GM19239 (cell line): ENCODE data around the gene TERB1.
"Not testable (repeated sequence)": the region's sequence is repeated elsewhere in the genome, so short reads cannot be mapped to it uniquely, and the experiment has no call there.

Experiments used
- DNase-seq: peaks from one replicate; pipeline ENCODE4 v3.0.0; 2011; ENCODE audit warnings: low spot score; ENCODE audit not compliant: insufficient read length
- FAIRE-seq: peaks from 2 replicates; lab custom pipeline; 2011; peaks lifted over from hg19 to GRCh38; lab: Jason Lieb, UNC

The TERB1 gene

DNA sequence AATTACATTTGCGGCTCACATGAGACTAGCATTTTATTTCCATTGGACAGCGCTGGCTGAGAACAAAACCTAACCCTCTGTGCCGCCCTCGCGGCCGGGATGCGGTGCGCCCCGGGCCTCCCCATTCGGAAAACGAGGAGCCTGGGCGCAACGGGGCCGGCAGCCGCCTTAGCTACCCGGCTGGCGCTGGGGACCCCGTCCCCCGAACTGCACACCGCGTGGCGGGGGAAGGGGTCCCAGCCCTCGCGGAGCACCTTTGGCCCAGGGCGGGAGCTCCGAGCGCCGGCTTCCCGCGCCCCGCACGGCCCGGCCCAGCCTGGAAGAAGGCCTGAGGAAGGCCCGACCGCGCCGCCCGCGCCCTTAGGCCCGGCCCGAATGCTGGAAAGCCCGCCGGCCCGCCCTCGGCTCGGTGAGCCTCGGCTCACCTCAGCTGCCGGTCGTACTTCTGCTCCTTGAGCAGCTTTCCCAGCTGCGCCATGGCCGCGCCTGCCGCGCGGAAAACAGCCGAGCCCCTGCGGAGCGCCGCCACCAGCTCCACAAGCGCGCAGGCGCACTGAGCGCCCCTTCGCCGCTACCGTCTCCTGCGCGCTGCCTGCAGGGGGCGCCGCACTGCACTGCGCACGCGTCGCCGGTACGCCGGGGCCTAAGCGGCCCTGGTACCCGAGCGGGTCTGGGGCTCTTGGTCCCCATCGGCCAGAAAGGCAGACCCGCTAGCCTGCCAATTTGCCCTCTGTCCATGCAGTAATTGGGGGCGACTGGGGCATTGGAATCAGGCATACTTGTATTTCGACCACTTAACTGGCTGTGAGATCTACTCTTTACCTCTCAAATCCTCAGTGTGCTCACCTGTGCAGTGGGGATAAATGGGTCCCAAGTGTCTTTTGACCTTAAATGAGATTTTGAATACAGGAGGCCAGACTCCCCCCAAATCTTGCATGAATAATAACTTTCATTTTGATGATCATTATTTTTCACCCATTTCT is 29.3 kb upstream of the TERB1 start, which contains the start of gene NAE1:
Gene NAE1 (minus strand): TSS at position 555 of the 983 bp plus-strand sequence. CDS start 77 bp downstream, at position 478.
- FAIRE-seq, result peak; percentile 89
- DNase-seq, result peak; percentile 86

DNA sequence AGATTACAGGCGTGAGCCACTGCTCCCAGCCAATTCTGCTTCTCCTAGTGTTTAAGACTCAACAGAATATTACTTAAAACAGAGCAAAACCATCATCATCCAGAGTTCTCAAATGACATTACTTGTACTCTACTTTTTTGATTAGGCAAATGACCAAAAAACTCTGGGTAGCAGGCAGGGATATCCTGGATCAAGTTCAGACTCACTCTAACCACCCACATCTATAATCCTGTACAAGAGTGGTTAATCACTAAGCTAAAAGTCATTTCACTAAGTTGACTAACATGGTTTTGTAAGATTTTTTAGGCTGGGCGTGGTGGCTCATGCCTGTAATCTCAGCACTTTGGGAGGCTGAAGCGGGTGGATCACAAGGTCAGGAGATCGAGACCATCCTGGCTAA is 22.6 kb upstream of the TERB1 start:
- no peak for FAIRE-seq

DNA sequence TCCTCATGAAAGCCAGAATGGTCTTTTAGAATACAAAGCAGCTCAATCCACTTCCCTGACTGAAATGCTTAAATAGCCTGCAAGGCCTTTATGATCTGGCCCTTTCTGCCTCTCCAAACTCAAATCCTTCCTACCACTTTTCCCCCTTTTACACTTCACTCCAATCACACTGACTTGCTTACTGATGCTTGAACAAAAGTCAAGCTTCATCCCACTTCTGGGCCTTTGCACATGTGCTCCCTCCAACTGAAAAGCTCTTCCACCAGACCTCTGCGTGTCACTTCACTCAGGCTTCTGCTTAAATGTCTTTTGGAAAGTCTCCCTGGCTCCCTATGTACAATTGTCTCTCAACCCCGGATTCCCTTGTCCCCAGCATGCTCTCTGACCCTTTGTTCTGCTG is 13.3 kb upstream of the TERB1 start:
- DNase-seq (no peak), FAIRE-seq (no peak)

More for the DNA sequence above, 22.6 kb upstream of the TERB1 start:
- DNase-seq, result no peak

DNA sequence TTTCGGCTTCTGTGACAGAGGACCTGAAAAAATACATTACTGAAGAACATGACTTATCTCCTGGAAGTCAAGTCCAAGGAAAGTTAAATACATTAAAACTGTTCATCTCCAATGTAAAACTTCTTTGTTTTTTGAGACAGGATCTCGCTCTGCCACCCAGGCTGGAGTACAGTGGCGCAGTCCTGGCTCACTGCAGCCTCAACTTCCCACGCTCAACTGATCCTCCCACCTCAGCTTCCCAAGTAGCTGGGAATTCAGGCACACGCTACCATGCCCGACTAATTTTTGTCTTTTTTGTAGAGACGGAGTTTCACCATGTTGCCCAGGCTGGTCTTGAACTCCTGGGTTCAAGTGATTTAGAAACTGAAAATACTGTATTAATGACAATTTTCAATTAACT is 9.7 kb upstream of the TERB1 start:
- no peak for FAIRE-seq
- no peak for DNase-seq

DNA sequence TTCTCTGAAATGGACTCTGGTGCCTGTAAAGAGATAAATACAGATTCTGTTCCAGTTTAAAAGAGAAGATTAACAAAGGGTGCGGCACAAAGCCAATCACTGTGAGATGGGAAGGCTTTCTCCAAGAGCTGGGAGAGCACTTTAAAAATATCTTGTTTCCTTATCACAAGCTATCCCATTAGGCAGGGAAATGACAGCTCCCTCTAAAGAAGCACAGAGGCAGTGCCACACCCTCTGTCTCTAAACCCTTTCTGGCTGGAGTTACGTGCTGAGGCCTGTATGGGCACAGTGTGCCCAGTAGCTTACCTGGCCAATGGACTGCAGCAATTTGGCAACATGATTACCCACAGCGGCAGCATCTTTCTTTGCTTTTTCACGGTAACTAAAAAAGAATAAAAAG is 9.0 kb upstream of the TERB1 start:
- FAIRE-seq, result no peak
- no peak for DNase-seq

DNA sequence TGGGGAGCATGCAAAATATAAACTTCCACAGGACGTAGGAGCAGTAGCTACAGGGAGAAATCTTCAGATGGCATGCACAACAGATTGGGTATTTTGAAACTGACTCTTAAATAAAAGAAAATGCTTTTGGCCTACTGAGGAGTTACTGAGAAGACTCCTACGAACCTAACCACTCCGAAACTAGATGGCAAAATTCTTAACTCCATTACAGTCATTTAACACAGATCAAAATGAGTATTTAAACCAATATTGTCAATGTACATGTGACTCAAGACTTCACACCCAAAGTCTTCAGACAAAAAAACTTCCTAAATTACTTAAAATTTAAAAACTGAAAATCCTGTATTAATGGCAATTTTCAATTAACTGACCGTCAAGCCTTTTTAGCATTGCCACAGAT is 8.4 kb upstream of the TERB1 start:
- no peak for FAIRE-seq
- DNase-seq, result no peak

DNA sequence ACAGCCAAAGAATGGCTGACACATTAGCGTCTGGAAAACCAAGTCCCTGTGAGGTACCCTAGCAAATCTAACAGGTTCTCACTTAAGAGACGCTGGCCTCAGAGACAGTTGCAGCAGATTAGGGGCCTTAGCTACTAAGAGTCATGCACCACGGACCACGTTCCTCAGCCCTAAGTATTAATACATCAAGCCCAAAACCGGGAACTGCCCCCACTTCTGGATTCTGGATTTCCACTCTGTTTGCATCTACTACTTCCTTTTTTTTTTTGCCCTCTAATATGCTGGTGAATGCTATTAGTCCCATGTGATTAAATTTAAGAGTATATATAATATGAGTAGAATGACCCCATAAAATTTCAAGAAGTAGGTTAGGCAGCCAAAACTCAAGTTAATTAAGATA is 775 bp upstream of the TERB1 start:
- no peak for DNase-seq
- FAIRE-seq, result no peak

DNA sequence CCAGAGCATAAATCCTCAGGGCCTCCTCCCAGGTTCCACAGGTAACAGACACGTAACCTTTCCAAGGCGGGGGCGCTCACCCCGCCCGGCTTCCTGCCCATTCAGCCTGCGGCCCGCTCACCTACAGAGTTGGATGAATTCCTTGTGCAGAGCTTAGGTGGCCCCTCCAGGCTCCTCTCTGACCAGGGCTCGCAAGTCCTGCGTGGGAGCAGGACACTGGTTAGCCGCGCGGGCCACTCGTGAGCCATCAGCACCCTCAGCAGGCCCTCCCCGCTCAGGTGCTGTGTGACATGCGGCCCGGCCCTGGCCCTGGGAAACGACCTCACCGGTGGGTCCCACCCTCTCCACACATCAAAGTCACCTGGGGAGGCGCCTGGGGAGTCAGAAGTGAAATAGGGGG is 528 bp downstream of the TERB1 start:
- FAIRE-seq (no peak), DNase-seq (no peak)

DNA sequence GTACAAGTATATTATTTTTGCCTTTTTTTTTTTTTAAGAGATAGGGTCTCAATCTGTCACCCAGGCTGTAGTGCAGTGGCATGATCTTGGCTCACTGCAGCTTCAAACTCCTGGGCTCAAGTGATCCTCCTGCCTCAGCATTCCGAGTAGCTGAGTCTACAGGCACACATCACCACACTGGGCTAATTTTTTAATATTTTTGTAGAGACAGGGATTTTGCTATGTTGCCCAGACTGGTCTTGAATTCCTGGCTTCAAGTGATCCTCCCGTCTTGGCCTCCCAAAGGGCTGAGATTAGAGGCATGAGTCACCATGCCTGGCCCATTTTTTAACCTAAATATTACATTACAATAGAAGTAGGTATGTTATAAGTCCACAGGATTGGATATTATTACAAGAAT is 3.2 kb downstream of the TERB1 start:
- DNase-seq (no peak), FAIRE-seq (no peak)

DNA sequence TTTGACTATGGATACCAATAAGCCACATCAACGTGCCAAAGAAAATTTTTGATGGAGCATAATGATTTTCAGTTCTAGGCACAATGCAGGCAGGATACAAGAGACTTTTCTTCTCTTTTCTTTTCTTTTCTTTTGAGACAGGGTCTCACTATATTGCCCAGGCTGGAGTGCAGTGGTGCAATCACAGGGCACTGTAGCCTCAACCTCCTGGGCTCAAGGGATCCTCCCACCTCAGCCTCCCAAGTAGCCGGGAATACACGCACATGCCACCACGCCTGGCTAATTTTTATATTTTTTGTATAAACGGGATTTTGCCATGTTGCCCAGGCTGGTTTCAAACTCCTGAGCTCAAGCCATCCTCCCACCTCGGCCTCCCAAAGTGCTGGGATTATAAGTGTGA is 7.4 kb downstream of the TERB1 start:
- not testable (repeated sequence) for DNase-seq, FAIRE-seq

DNA sequence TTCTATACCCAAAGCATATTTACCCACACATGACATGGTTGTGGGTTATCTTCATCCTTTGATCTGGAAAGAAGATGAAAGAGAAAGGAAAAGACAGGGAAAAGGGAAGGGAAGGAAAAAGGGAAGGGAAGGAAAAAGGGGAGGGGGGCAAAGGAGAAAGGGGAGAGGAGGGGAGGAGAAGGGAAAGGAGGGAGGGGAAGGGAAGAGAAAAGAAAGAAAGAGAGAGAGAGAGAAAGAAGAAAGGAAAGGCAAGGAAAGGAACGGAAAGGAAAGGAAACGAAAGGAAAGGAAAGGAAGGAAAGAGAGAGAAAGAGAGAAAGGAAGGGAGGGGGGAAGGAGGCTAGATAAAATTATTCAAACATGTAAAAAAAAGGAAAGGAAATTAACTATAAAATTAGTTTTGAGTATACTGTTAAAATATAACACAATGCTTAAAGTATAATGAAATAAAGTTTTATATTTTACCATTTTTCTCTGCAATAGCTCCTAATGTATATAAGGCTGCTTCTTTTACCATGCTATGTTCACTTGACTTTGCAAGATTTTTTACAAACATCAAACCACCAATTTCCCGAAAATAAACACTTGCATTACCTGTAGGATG is 11.2 kb downstream of the TERB1 start:
- FAIRE-seq (no peak), DNase-seq (no peak)

DNA sequence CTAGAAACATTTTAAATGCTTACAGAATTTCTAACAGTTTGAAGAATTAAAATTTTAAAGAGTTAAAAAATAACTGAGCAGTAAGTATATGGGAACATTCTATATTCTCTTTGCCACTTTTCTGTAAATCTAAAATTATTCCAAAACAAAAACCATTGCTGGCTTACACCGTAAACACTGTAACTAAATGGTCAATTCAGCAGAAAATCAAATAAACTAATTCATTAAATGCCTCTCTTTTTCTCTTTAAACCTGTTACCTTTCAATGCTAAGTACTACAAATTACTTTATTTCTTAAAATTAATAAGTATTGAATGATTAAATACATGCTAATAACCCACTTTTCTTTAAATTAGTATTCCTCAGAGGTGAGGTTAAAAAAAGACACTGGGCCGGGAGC is 14.0 kb downstream of the TERB1 start:
- DNase-seq (no peak), FAIRE-seq (no peak)

DNA sequence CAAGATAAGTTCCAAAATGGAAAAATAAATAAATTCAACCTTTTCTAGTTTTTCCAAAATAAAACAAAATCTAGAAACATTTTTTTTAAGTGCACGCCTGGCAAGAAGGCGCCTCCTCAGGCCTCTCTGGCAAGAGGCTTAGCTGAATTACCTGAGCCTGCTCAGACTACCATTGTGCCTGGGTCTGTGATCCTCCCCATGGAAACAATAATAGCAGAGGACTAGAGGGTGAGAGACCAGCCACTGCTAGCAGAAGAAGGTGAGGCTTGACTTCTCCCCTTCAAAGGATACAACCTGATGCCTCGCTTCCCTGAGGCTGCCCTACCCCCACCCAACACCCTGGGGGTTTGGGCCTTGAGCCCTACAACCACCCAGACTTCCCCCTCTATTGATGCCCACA is 14.8 kb downstream of the TERB1 start:
- no peak for DNase-seq
- FAIRE-seq, result no peak

DNA sequence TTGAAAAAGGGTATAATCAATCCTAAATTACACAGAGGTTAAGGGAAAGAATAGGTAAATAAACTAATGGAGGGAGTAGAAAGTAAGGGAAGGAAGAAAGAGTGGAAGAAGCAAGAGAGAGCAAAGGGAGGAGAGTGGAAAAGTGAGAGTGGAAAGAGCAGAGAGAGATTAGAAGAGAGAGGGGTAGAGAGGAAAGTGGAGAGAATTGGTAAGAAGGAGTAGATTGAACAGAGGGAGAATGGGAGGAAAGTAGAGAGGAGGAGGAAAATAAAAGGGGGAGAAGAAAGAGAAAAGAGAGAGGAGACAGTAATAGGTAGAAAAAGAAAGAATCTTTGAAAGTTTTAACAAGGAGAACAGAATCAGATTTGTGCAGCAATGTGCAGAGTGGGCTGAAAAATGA is 24.9 kb downstream of the TERB1 start:
- DNase-seq (no peak), FAIRE-seq (no peak)

DNA sequence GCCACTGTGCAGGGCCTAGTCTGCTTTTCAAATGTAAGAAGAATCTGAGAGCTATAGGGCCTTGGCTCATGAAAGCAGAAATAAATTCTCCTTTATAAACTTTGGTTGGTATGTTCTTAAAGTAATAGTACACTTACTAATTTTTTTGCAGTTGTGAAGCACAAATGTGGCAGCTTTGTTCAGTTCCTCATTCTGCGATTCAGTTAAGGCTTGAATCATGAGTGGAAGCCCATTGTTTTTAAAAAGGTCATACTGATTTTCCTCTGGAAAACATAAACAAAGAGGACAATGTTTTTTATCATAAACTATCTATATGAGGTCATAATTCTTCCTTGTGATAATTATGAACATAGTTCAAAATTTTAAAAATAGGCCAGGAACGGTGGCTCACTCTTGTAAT is 26.4 kb downstream of the TERB1 start:
- no peak for DNase-seq
- FAIRE-seq, result no peak

DNA sequence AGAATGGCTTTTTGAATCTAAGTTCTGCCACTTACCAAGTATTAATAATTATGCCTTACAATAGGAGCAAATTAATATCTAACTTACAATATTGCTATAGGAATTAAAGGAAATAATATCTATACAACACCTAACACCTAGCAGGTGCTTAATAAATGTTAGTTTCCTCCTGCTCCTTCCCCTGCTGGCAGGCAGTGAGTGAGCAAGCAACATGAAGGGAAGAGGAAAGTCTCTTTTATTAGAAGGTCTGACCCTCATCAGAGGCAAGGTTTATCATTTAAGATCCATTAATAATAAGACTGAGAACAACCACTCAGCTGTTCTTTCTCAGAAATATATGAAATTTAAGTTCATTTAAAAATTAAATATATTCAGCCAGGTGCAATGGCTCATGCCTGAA is 43.3 kb downstream of the TERB1 start:
- DNase-seq (no peak), FAIRE-seq (no peak)

DNA sequence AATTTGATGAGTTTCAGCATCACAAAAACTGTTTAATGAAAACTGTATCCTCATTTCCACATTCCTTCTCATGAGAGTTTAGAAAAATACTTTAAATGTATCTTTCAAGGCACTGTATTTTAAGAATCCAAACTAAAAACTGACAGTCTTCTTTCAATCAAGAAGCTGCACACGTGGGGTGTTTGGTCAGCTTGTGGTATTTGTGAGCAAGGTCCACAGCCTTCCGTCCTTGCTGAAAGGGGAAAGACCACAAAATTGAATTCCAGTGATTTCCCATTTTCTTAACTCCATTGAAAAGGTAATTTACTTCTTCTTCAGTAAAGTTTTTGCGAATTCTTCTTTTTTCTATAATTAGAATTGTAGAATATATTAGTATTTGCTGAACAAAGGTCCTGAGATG is 46.6 kb downstream of the TERB1 start:
- FAIRE-seq (no peak), DNase-seq (no peak)

DNA sequence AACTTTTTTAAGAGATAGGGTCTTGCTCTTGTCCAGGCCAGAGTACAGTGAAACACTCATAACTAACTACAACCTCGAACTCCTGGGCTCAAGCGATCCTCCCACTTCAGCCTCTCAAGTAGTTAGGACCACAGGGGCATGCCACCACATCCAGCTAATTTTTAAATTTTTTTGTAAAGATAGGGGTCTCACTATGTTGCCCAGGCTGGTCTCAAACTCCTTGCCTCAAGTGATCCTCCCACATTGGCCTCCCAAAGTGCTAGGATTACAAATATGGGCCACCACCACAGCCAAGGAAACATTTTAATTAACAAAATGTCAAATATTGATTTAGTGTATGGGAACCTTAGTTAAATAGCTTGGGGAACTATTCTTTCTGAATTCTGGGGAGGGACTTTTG is 47.2 kb downstream of the TERB1 start:
- FAIRE-seq (no peak), DNase-seq (no peak)

DNA sequence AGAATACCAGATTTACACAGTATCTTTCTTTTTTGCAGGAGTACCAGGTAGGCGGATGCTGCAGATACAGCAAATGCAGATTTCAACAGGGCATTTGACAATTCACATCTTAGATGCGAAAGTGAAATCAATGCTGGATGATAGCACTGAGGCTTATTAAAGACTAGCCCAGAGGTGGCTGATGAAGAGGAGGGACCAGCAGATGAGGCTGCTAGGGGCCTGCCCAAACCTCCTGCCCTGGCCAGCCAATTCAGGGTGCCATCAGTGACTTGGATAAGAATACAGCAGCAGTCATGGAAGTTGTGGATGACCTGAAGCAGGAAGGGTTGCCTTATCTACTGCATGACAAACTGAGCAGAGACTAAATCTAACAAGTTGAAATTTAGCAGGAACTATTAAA is 48.4 kb downstream of the TERB1 start:
- DNase-seq (no peak), FAIRE-seq (no peak)

DNA sequence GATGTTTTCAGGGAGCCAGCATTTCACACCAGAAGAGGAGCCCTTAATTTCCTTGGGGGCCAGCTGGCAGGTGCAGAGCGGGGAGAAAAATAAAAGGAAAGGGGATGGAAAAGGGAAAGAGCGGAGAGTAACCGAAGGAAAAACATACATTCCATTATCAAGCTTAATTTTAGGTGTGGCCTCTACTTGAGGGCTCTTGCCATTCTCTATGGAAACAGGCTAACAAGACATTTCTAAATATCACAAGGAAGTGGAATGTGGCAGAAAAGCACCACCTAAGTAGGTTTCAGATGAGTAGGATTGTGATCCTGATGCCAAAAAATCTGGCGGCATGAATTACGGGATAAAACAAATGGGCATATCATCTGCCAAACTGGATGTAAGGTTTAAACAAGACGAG is 49.0 kb downstream of the TERB1 start:
- no peak for DNase-seq
- no peak for FAIRE-seq

DNA sequence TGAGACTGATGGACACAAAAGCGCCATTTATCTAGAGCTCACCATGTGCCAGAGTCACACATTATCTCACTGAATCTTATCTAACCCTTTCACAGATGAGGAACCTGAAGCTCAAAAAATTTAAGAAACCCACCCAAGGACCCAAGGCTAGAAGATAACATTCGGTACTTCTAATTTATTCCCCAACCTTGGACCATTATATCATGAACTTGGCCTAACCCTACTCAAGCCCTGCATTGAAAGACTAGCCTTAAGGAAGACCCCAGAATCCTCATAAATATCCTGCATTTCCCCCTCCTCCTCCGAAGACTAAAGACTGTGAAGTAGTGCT is 49.4 kb downstream of the TERB1 start:
- FAIRE-seq, result no peak
- DNase-seq, result no peak
